Smooth muscle cell (in vitro differentiated cells): ENCODE data around the gene UQCRH. TPM values are rescaled to one million over a fixed set of nuclear protein-coding genes. Genes with fewer than 3 reads are reported as not detected.

Experiments
- DNase-seq: peaks from one replicate; lab custom pipeline; 2025; ENCODE audit not compliant: unreplicated experiment; lab: John Stamatoyannopoulos, UW
- H2AFZ ChIP-seq: fragments of 200-600 bp; sonication (generic); 2 replicates; pipeline ENCODE4 v1.6.0; 2016; ENCODE audit warnings: antibody characterized with exemption, low read depth, mild to moderate bottlenecking
- H3F3A ChIP-seq: fragments of 200-600 bp; sonication (generic); 2 replicates; pipeline ENCODE4 v1.6.0; 2017; ENCODE audit warnings: antibody characterized with exemption, low read depth
- H3K27ac ChIP-seq: fragments of 200-600 bp; sonication (generic); 2 replicates; pipeline ENCODE4 v1.5.1; 2016; ENCODE audit warnings: low read depth, mild to moderate bottlenecking
- H3K27me3 ChIP-seq: fragments of 200-600 bp; sonication (generic); 2 replicates; pipeline ENCODE4 v1.6.1; 2016; ENCODE audit warnings: low read depth, mild to moderate bottlenecking
- H3K36me3 ChIP-seq: fragments of 200-600 bp; sonication (generic); 2 replicates; pipeline ENCODE4 v1.5.1; 2016; ENCODE audit warnings: low read depth
- H3K4me1 ChIP-seq: fragments of 200-600 bp; sonication (generic); 2 replicates; pipeline ENCODE4 v1.5.1; 2016; ENCODE audit warnings: low read depth
- H3K4me2 ChIP-seq: fragments of 200-600 bp; sonication (generic); 2 replicates; pipeline ENCODE4 v1.6.0; 2016; ENCODE audit warnings: mild to moderate bottlenecking
- H3K4me3 ChIP-seq: fragments of 200-600 bp; sonication (generic); 2 replicates; pipeline ENCODE4 v1.5.1; 2016; ENCODE audit warnings: mild to moderate bottlenecking
- H3K79me2 ChIP-seq: fragments of 200-600 bp; sonication (generic); 2 replicates; pipeline ENCODE4 v1.6.0; 2016; ENCODE audit warnings: low read depth, mild to moderate bottlenecking
- H3K9ac ChIP-seq: fragments of 200-600 bp; sonication (generic); 2 replicates; pipeline ENCODE4 v1.6.0; 2016; ENCODE audit warnings: low read depth
- H3K9me3 ChIP-seq: fragments of 200-600 bp; sonication (generic); replicated peaks from 2 replicates; pipeline ENCODE4 v1.5.1; 2016; ENCODE audit warnings: low read depth
- H4K20me1 ChIP-seq: fragments of 200-600 bp; sonication (generic); 2 replicates; pipeline ENCODE4 v1.6.0; 2016; ENCODE audit warnings: low read depth
- CTCF ChIP-seq: fragments of 200-600 bp; sonication (generic); IDR thresholded peaks from 2 replicates; pipeline ENCODE4 v1.5.1; 2017; ENCODE audit warnings: borderline replicate concordance, mild to moderate bottlenecking, antibody characterized with exemption; ENCODE audit not compliant: insufficient read depth, poor library complexity, severe bottlenecking
- WGBS: methylation state at CpG from one replicate; pipeline ENCODE4 v1.1.7; 2016; ENCODE audit warnings: low lambda C conversion rate; 5-methylcytosine and 5-hydroxymethylcytosine counted together
- polyA plus RNA-seq: library from polyadenylated mRNA; unstranded; fragments of >200 nt; fragmentation: Nextera tagmentation; extraction: Ambion mirVana; gene quantifications from 2 replicates; pipeline ENCODE4 v1.2.1, GENCODE V29; 2016
- total RNA-seq: library from RNA; depleted of rRNA; stranded (reverse); fragments of >200 nt; gene quantifications from 2 replicates; pipeline ENCODE4 v1.2.3, GENCODE V29; 2014

The UQCRH gene
- total and polyA plus RNA-seq, 2 experiments from 2014 or later = 284 to 652 TPM

DNA sequence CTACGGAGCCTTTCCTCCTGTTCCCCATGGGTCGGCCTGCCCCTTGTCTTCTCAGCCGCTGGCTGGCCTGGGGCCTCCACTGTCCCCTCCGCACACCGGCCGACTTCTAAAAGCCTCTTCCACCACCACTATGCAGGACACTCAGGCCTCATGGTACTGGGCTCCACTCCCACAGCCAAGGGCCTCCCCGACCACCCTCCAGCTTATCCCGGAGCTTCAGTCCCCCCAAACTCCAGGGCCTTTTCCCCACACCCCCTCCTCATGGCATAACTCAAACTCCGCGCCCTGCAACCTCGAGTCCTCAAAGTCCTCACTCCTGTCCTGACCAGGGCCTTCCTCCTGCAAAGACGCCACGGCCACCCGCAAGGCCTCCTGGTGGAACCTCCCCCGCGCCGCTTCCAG lies 2.1 kb upstream of the UQCRH start:
- peaks cover 9% of the 10 kb centered on the region for H3F3A ChIP-seq
- DNase-seq = no peak
- TF ChIP-seq CTCF = no peak
- no peak overlapping the region for H2AFZ ChIP-seq
- H3K9ac ChIP-seq = peak overlapping the region; percentile 99
- H3K4me1 ChIP-seq = peaks cover 23% of the 10 kb centered on the region
- peak overlapping the region; percentile 96 for H3K4me2 ChIP-seq
- peak overlapping the region; percentile 89 for H3K27ac ChIP-seq
- peaks cover under 1% of the 10 kb centered on the region for H3K36me3 ChIP-seq
- H3K27me3 ChIP-seq = no peaks in the 10 kb centered on the region
- H3K9me3 ChIP-seq = no peaks in the 10 kb centered on the region
- 22% methylated on average over 9 of the region's 17 CpGs for WGBS
- H3K4me3 ChIP-seq = peak overlapping the region; percentile 79
- H4K20me1 ChIP-seq = peaks cover 73% of the 10 kb centered on the region
- peaks cover 91% of the 10 kb centered on the region for H3K79me2 ChIP-seq

DNA sequence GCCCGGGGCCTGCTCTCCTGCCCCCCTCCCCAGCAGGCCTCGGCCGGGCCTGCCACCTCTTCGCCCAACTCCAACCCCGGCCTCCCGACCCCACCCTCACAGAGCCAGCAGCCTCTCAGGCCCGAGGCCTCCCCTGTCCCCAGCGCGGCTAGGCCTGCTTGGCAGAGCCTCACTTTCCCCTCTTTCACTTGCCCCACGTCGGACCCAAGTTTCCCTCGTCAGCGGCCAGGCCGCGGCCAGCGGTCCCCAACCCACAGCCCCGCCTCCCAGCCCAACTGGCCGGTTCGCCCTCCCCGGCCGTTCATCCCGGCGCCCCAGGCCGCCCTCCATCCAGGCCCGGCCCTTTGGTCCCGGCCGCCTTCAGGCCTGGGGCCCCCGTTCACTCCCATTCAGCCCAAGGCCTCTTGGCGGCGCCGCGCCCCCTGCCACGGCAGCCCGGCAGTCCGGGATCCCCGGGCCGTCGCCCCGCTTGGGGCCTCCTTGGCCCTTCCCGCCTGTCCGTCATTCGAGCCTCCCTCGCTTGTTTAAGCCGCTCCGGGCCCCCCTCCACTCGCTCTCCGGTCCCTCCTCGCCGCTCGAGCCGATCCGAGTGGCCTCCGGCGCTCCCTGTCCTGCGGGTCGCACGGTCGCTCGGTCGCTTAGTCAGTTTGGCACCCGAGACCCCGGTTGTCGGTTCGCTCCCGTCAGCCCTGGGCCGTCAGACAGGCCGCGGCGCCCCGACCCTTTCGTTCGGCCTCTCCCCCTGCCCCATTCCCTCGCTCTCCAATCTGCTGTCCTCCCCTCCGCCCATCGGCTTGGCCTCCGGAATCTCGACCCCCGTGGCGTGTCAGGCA lies 1.5 kb upstream of the UQCRH start:
- DNase-seq = peak; percentile 44
- Histone ChIP-seq H3K27ac (peak overlapping the region; percentile 89), H3K4me1 (peaks cover 23% of the 10 kb centered on the region), H3K9ac (peak overlapping the region; percentile 99), H3K36me3 (no peaks in the 10 kb centered on the region), H3K4me3 (peak overlapping the region; percentile 79), H4K20me1 (peaks cover 73% of the 10 kb centered on the region), H3K27me3 (no peaks in the 10 kb centered on the region), H3F3A (peaks cover 9% of the 10 kb centered on the region), H3K9me3 (no peaks in the 10 kb centered on the region), H3K79me2 (peaks cover 93% of the 10 kb centered on the region), H2AFZ (peak overlapping the region; percentile 44), H3K4me2 (peak overlapping the region; percentile 96)
- 2% methylated on average over 54 of the region's 79 CpGs for whole genome bisulfite sequencing
- no peak for TF ChIP-seq CTCF

DNA sequence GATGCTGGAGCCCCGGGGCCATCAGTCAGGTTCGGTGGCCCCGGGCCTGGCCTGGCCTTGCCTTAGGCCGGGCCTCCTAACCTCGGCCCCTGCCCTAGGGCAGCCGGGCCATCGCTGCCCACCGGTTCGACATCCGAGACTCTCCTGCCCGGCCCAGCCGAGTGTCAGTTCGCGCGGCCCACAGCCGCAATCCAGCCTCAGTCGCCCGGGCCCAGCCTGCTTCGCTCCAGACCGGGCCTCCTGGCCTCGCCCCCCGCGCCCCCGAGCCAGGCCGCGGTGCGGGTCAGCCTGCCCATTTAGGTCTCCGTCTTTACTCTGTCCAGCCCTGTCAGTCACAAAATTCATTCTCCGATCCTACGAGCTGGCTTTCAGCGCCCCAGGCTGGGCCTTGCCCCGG lies 859 bp upstream of the UQCRH start:
- Histone ChIP-seq H3K4me1 (peaks cover 23% of the 10 kb centered on the region), H3F3A (peaks cover 9% of the 10 kb centered on the region), H3K79me2 (peaks cover 93% of the 10 kb centered on the region), H3K4me2 (peak overlapping the region; percentile 96), H2AFZ (peak overlapping the region; percentile 44), H4K20me1 (peaks cover 73% of the 10 kb centered on the region), H3K27ac (peak overlapping the region; percentile 89), H3K36me3 (no peaks in the 10 kb centered on the region), H3K9me3 (no peaks in the 10 kb centered on the region), H3K4me3 (peak overlapping the region; percentile 79), H3K27me3 (no peaks in the 10 kb centered on the region), H3K9ac (peak overlapping the region; percentile 99)
- 0% methylated on average over 26 of the region's 32 CpGs for WGBS
- DNase-seq = no peak
- TF ChIP-seq CTCF = no peak
